ENCODE measurements around the gene TBC1D12.

DNA sequence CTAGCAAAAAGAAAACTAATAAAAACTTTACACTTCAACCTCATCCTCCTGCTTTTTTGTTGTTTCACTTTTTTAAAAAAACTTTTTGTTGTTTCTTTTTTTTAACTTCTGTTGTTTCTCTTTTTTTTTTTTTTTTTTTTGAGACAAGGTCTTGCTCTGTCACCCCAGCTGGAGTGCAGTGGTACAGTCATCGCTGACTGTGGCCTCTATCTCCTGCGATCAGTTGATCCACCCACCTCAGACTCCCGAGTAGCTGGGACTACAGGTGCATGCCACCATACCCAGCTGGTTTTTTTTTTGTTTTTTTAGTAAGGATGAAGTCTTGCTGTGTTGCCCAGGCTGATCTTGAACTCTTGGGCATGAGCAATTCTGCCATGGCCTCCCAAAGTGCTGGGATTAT is 85.2 kb downstream of the TBC1D12 start:
- TF ChIP-seq, protein P1, sequence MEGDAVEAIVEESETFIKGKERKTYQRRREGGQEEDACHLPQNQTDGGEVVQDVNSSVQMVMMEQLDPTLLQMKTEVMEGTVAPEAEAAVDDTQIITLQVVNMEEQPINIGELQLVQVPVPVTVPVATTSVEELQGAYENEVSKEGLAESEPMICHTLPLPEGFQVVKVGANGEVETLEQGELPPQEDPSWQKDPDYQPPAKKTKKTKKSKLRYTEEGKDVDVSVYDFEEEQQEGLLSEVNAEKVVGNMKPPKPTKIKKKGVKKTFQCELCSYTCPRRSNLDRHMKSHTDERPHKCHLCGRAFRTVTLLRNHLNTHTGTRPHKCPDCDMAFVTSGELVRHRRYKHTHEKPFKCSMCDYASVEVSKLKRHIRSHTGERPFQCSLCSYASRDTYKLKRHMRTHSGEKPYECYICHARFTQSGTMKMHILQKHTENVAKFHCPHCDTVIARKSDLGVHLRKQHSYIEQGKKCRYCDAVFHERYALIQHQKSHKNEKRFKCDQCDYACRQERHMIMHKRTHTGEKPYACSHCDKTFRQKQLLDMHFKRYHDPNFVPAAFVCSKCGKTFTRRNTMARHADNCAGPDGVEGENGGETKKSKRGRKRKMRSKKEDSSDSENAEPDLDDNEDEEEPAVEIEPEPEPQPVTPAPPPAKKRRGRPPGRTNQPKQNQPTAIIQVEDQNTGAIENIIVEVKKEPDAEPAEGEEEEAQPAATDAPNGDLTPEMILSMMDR (IDR thresholded peaks at IDR 0.05), result no peak
- no peak for TF ChIP-seq POLR2A (IDR thresholded peaks at IDR 0.05)

Data from uterus (tissue), 2 donors.